Prostate gland (tissue), 2 donors: ENCODE data around the gene STK24. TPM values are rescaled to one million over a fixed set of nuclear protein-coding genes. Genes with fewer than 3 reads are reported as not detected.

ENCODE experiments used
- DNase-seq: peaks from one replicate; pipeline ENCODE4 v3.0.0-alpha.2; 2019; ENCODE audit warnings: low spot score
- H3K27ac ChIP-seq, 2 donors: fragments of 200-600 bp; sonication (generic); 2 replicates each; pipeline ENCODE4 v1.5.1; 2017 to 2019
- H3K27me3 ChIP-seq: fragments of 200-600 bp; sonication (generic); replicated peaks from 2 replicates; pipeline ENCODE4 v1.5.1; 2019; ENCODE audit not compliant: insufficient read depth
- H3K36me3 ChIP-seq, 2 donors: fragments of 200-600 bp; sonication (generic); 1 replicate in 1 of 2; 2 replicates in 1 of 2; pipeline versions ENCODE4 v1.5.1 to v1.8.1; 2017 to 2019
- H3K4me1 ChIP-seq: fragments of 200-600 bp; sonication (generic); replicated peaks from 2 replicates; pipeline ENCODE4 v1.5.1; 2019
- H3K4me3 ChIP-seq, 2 donors: fragments of 200-600 bp; sonication (generic); 2 replicates each; pipeline ENCODE4 v1.5.1; 2017 to 2019
- H3K9me3 ChIP-seq: fragments of 200-600 bp; sonication (generic); 2 replicates; pipeline ENCODE4 v1.5.1; 2017
- CTCF ChIP-seq, 4 experiments: fragments of 200-600 bp in 2 of 4; fragments of 450-650 bp in 2 of 4; sonication (generic) in 2 of 4; IDR thresholded peaks; 1 replicate in 3 of 4; 2 replicates in 1 of 4; pipeline ENCODE4 v1.5.1; 2016 to 2019; ENCODE audit warnings: antibody characterized with exemption in 4 of 4, mild to moderate bottlenecking in 2 of 4, moderate library complexity in 2 of 4
- POLR2A ChIP-seq: fragments of 450-650 bp; IDR thresholded peaks from one replicate; pipeline ENCODE4 v1.6.1; 2016; ENCODE audit warnings: antibody characterized with exemption, mild to moderate bottlenecking
- POLR2AphosphoS5 ChIP-seq: sonication (generic); formaldehyde crosslinking; IDR thresholded peaks from one replicate; pipeline ENCODE4 v1.6.1; 2017; ENCODE audit warnings: antibody characterized with exemption
- WGBS: methylation state at CpG from one replicate; pipeline ENCODE4 v1.1.5; 2018; 5-methylcytosine and 5-hydroxymethylcytosine counted together
- intact Hi-C: fragments of 100-400 bp; cut with DNase I; formaldehyde crosslinking; loops from one replicate; pipeline ENCODE4 v1.14.2; 2022
- total RNA-seq, 2 donors: library from RNA; depleted of rRNA; stranded (reverse); fragments of >200 nt; gene quantifications; one replicate each; pipeline ENCODE4 v1.1.0, GENCODE V29; 2016

Gene STK24
- total RNA-seq, 2 donors from 2014 or later = 80.5 to 187 TPM

DNA sequence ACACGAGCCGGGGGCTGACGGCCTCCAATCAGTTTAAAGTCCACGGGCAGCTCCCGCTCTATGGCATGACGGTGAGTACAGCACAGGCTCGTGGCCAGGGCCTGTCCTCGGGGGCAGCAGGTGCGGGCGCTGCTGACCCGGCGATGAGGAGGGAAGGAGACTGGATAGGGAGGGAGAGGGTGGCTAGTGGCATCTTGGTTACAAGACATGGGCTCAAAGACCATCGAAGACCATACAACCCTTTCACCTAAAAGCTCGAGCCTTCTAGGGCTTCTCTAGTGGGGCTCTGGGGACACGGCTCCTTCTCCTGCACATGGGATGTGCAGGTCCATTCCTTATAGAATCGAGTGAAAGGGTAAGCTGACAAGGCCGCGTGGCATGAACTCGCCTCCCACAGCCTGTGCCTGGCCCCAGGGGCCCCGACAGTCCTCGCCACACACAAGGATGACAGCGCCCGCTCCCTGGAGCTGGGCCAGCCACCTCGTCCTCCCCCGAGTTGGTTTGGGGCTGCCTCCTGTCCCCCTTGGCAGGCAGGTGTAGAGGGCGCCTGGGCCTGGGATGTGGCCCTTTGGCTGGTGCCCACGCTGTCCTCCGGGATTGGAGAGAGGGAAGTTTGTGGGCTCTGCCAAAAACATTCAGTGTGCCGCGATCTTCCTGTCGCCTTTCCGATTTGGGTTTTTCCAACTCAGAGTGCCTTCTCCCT is 137.6 kb downstream of the STK24 start:
- WGBS = 89% methylated on average over 32 of the region's 32 CpGs
- H3K4me3 ChIP-seq = no peak overlapping the region
- no peaks in the 10 kb centered on the region for H3K4me1 ChIP-seq
- H3K36me3 ChIP-seq = peaks cover 9 to 16% of the 10 kb centered on the region in 2 donors
- H3K9me3 ChIP-seq = no peaks in the 10 kb centered on the region
- DNase-seq = no peak
- no peak overlapping the region for H3K27ac ChIP-seq
- H3K27me3 ChIP-seq = no peaks in the 10 kb centered on the region
- TF ChIP-seq POLR2AphosphoS5 = no peak
- no peak for TF ChIP-seq POLR2A
- TF ChIP-seq CTCF (IDR thresholded peaks at IDR 0.05) = no peak
- intact Hi-C loops = no loop called here

DNA sequence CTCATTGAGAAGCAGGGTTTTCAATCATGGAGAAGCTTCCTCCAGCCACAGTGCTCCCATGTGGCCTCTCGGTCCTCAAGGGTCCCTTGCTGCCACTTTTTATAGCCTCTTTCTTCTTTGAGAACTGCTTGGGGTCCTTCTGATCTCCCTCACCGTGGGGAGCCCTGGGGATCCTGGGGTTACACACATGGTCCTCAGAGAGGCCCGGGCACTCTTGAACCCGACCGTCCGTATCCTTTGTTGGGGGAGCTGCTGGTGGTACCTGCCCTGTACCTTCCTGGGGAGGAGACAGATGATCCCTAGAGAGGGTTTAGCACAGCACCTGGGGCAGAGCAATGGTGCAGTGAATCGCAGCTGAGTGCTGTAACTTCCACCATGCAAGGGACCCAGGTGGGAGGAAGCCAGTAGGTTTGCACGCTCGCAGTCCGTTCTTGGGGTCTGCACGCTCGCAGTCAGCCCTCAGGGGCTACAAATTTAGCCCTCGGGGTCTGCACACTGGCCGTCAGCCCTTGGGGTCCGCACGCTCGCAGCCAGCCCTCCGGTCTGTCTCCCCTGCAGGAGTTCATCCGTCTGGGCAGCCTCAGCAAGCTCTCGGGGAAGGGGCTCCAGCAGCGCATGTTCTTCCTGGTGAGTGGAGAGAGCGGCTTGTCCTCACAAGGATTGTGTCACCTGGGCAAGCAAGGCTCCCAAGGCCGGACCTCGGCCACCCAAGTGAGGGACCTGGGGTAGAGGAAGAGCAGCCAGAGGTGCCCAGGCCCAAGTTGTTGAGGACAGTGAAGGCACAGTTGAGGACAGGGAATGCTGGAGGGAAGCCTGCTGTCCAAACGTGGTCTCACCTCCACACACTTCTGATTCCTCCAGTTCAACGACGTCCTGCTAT is 138.4 kb downstream of the STK24 start:
- Histone ChIP-seq H3K4me1 (no peaks in the 10 kb centered on the region), H3K36me3 (peaks cover 9 to 16% of the 10 kb centered on the region in 2 donors), H3K9me3 (no peaks in the 10 kb centered on the region), H3K4me3 (no peak overlapping the region), H3K27ac (no peak overlapping the region), H3K27me3 (no peaks in the 10 kb centered on the region)
- intact Hi-C loops = no loop called here
- no peak for DNase-seq
- no peak for TF ChIP-seq POLR2A
- no peak for TF ChIP-seq POLR2AphosphoS5
- TF ChIP-seq CTCF (IDR thresholded peaks at IDR 0.05) = no peak
- WGBS = 93% methylated on average over 26 of the region's 27 CpGs

- DNase-seq = no peak
- Histone ChIP-seq H3K36me3 (peaks cover under 1 to 9% of the 10 kb centered on the region in 2 donors), H3K27me3 (no peaks in the 10 kb centered on the region), H3K27ac (no peak overlapping the region), H3K4me3 (no peak overlapping the region), H3K9me3 (no peaks in the 10 kb centered on the region), H3K4me1 (no peaks in the 10 kb centered on the region)
- TF ChIP-seq CTCF (IDR thresholded peaks at IDR 0.05) = no peak
- TF ChIP-seq POLR2AphosphoS5 = no peak
- TF ChIP-seq POLR2A = no peak
- intact Hi-C loops = no loop called here
- WGBS = 83% methylated on average over 12 of the region's 12 CpGs
These were observed 140.5 kb downstream of the STK24 start for GRCh38 chr13:98436233-98436910.

GRCh38 chr13:98435376-98435775 is 141.5 kb downstream of the STK24 start:
- intact Hi-C loops = no loop called here
- Histone ChIP-seq H3K27me3 (no peaks in the 10 kb centered on the region), H3K27ac (no peak overlapping the region), H3K9me3 (no peaks in the 10 kb centered on the region), H3K36me3 (peaks cover 0 to 4% of the 10 kb centered on the region in 2 donors), H3K4me3 (no peak overlapping the region), H3K4me1 (no peaks in the 10 kb centered on the region)
- no peak for DNase-seq
- 72% methylated on average over 11 of the region's 11 CpGs for WGBS
- TF ChIP-seq POLR2A (no peak), CTCF (IDR thresholded peaks at IDR 0.05) (no peak), POLR2AphosphoS5 (no peak)
